Rectal smooth muscle tissue (tissue), 1 donor: ENCODE measurements around the gene KDM8.
"Not testable (repeated sequence)": the region's sequence is repeated elsewhere in the genome, so short reads cannot be mapped to it uniquely, and the experiment has no call there.

ENCODE experiments used
- H3K27ac ChIP-seq: one replicate; pipeline ENCODE4 v1.7.0; 2013; ENCODE audit warnings: low read depth, low read length, inconsistent platforms
- H3K27me3 ChIP-seq: one replicate; pipeline ENCODE4 v1.7.0; 2013; ENCODE audit warnings: low read length; ENCODE audit not compliant: control insufficient read depth, insufficient read depth
- H3K36me3 ChIP-seq: one replicate; pipeline ENCODE4 v1.7.0; 2013; ENCODE audit warnings: low read length; ENCODE audit not compliant: control insufficient read depth, insufficient read depth
- H3K4me1 ChIP-seq: one replicate; pipeline ENCODE4 v1.7.0; 2013; ENCODE audit warnings: low read length; ENCODE audit not compliant: control insufficient read depth, insufficient read depth
- H3K4me3 ChIP-seq: one replicate; pipeline ENCODE4 v1.7.0; 2013; ENCODE audit warnings: low read length
- H3K9ac ChIP-seq: one replicate; pipeline ENCODE4 v1.7.0; 2013; ENCODE audit warnings: low read length

The KDM8 gene

DNA sequence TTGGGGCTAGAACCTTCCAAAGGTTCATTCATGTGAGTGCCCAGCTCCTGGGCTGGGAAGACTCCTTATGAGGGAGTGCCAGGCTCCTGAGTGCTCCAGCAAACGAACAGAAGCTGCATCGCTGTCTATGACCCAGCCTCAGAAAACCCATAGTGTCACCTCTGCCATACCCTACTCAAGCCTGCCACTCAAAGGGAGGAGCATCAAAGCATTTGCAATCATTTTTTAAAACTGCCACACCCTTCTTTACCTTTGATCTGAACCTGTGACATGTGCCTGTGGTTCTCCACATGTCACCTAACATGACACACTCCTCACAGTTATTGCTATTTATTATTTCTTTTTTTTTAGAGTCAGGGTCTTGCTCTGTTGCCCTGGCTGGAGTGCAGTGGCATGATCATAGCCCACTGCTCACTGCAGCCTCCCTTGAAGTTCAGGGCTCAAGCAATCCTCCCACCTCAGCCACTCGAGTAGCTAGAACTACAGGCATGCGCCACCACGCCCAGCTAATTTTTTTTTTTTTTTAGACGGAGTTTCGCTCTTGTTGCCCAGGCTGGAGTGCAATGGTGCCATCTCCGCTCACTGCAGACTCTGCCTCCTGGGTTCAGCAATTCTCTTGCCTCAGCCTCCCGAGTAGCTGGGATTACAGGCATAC is 7.3 kb upstream of the KDM8 start:
- Histone ChIP-seq H3K27ac (no peak overlapping the region), H3K4me1 (no peaks in the 10 kb centered on the region), H3K4me3 (no peak overlapping the region), H3K9ac (no peak overlapping the region), H3K36me3 (no peaks in the 10 kb centered on the region), H3K27me3 (no peaks in the 10 kb centered on the region)

DNA sequence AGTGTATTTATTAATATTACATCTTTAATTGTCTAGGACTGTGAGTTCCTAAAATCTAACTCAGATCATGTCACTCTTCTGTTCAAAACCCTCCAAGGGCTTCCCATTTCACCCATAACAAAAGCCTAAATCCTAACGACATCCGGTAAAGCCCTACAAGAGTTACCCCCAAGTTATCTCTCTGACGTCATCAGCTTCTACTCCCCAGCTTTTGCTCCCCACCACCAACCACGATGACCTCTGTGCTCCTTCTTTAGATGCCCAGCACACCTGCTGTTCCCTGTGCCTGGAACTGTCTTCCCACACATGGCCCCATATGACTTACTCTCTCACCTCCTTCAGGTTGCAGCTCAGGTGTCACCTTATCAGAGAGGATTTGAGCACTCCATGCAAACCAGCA is 6.3 kb upstream of the KDM8 start:
- Histone ChIP-seq H3K36me3 (no peaks in the 10 kb centered on the region), H3K9ac (no peak overlapping the region), H3K4me3 (no peak overlapping the region)

DNA sequence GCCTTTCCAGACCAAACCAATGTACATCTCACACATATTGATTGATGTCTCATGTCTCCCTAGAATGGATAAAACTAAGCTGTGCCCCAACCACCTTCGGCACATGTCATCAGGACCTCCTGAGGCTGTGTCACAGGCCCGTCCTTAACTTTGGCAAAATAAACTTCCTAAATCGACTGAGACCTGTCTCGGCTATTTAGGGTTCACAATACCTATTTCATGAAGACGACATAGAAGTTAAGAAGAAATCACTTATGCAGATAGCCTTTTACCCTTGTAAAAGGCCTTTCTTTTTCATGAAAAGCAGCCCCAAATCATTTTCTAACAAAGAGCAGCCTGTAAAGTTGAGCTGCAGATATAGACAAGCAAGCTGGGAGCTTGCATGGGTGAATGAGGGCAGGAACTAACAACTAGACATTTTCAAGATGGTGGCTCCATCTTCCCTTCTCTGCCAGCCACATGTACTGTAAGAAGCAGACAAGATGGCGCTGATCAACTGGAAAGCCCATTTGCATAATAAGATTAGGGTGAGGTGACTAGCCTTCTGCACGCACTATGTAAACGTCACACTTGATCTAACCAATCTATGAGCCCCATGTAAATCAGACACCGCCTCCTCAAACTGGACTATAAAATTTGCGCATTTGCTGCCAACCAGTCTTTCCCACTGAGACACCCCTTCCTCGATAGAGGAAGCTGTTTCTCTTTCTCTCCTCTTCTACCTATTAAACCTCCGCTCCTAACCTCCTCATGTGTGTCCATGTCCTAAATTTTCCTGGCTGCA is 4.7 kb upstream of the KDM8 start:
- H3K4me1 ChIP-seq = no peaks in the 10 kb centered on the region
- no peaks in the 10 kb centered on the region for H3K27me3 ChIP-seq
- no peak overlapping the region for H3K9ac ChIP-seq
- no peak overlapping the region for H3K27ac ChIP-seq
- H3K4me3 ChIP-seq = no peak overlapping the region
- no peaks in the 10 kb centered on the region for H3K36me3 ChIP-seq

More for the DNA sequence above, 6.3 kb upstream of the KDM8 start:
- no peak overlapping the region for H3K27ac ChIP-seq
- no peaks in the 10 kb centered on the region for H3K27me3 ChIP-seq
- no peaks in the 10 kb centered on the region for H3K4me1 ChIP-seq

DNA sequence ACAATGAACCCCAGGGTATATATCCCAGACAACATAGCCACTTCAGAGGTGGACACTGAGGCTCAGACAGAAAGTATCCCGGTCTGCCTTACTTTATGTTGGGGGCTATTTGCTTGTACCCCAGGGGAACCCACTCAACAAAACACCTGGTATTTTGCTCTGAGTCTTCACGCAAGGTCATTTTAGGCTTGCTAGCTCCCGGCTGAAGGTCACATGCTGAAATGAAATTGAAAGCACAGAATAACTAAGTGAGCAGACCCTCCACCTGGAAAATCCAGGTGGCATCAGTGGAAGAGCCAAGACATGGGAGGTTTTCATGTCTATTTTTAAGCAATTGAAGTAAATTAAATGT is 4.1 kb upstream of the KDM8 start:
- H3K27ac ChIP-seq = no peak overlapping the region
- no peaks in the 10 kb centered on the region for H3K36me3 ChIP-seq
- H3K4me3 ChIP-seq = no peak overlapping the region
- H3K9ac ChIP-seq = no peak overlapping the region
- H3K4me1 ChIP-seq = peaks cover 1% of the 10 kb centered on the region
- H3K27me3 ChIP-seq = no peaks in the 10 kb centered on the region

DNA sequence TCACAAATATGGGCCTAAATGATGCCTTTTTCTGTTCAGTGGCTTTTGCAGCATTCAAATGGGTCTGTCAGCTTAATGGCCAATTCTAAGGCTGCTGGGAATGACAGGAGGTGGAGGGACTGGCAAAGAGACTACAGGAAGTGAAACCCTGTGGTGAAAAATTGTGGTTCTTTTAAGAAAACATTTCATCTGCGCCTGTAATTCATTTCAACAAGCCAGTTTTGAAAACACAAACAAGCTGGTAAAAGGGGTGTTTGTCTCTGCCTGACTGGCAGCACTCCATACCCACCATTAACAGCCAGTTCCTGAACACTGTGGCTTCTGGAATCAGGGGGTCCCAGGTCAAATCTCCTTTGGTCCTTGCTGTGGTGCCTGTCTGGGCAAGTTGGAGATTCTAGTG is 3.6 kb upstream of the KDM8 start:
- Histone ChIP-seq H3K9ac (no peak overlapping the region), H3K27ac (no peak overlapping the region)

DNA sequence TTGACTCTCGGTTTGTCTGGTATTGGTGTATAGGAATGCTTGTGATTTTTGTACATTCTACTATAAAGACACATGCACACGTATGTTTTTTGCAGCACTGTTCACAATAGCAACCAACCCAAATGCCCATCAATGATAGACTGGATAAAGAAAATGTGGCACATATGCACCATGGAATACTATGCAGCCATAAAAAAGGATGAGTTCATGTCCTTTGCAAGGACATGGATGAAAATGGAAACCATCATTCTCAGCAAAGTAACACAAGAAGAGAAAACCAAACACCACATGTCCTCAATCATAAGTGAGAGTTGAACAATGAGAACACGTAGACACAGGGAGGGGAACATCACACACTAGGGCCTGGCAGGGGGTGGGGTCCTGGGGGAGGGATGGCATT is 2.4 kb upstream of the KDM8 start:
- H3K27me3 ChIP-seq, H3K4me3 ChIP-seq, H3K9ac ChIP-seq, H3K4me1 ChIP-seq, H3K36me3 ChIP-seq, H3K27ac ChIP-seq: not testable (repeated sequence)

More for the DNA sequence above, 3.6 kb upstream of the KDM8 start:
- Histone ChIP-seq H3K4me3 (no peak overlapping the region), H3K36me3 (no peaks in the 10 kb centered on the region), H3K4me1 (peaks cover 6% of the 10 kb centered on the region), H3K27me3 (no peaks in the 10 kb centered on the region)

DNA sequence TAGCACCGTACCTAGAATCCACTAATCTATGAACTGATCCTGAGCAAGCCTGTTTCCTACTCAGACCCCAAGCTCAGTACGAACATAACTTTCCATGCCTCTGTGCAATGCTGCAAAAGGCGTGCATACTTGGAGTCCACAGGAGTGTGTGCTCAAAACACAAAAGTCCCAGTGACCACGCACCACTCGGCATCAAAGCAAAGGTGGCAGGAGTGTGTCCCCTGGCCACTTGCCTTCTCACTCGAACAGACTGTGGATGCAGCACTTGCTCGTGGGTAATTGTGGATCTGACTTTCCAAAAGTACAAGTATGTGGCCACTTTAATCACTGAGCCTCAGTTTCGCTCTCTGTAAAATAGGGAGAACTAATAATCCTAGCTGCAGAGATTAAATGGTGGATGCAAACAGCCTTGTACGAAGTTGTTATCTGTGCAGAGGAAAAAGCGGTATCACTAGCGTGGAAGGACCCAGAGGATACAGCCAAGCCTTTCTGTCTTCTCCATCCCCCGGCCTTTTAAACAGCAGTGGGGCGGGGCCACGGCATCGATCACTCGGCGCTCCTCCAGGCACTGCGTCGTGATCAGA is 311 bp upstream of the KDM8 start:
- no peaks in the 10 kb centered on the region for H3K27me3 ChIP-seq
- H3K27ac ChIP-seq = peak overlapping the region; percentile 98
- peaks cover 6% of the 10 kb centered on the region for H3K4me1 ChIP-seq
- H3K9ac ChIP-seq = peak overlapping the region; percentile 89
- peak overlapping the region; percentile 93 for H3K4me3 ChIP-seq
- H3K36me3 ChIP-seq = no peaks in the 10 kb centered on the region

DNA sequence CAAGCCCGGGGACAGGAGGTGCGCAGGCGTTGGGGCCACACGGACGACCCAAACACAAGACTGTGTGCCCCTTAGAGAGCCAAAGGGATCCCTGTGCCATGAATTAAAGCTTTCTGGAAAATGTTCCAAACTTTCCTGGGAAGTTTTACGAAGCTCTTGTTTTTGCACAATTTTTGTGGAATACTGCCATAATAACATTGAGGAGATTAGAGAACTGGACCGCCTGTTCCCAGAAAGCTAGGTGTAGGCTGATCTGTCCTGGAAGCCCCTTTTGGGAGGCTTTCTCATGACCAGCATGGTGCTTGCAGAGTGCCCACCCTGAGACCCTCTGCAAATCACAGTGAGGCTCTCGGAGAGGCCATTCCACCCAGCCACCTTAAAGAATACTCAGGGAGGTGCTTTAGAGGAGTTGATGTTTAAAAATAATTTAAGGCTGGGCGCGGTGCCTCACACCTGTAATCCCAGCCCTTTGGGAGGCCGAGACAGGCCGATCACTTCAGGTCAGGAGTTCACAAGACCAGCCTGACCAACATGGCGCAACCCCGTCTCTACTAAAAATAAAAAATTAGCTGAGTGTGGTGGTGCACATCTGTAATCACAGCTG is 1.1 kb downstream of the KDM8 start:
- peaks cover 6% of the 10 kb centered on the region for H3K4me1 ChIP-seq

DNA sequence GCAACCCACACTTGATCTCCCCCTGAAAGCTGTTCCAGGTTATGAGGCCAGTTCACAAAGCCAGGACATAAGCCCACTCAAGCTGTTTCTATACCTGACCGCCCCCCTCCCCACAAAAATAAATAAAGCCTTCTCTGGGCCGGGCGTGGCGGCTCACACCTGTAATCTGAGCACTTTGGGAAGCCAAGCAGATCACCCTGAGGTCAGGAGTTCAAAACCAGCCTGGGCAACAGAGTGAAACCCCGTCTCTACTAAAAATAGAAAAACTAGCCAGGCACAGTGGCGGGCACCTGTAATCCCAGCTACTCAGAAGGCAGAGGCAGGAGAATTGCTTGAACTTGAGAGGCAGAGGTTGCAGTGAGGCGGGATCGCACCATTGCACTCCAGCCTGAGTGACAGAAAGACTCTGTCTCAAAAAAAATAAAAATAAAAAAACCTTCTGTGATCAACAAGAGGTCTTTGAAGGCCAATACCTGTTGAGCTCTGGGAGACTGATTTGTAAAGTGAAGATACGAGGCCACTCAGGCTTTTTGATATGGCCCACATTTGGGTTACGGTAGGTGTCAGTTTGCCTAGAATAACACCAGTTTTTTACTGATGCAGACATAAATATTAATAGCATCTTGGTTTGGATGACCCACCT is 2.2 kb downstream of the KDM8 start:
- Histone ChIP-seq H3K27me3 (no peaks in the 10 kb centered on the region), H3K4me1 (peaks cover 6% of the 10 kb centered on the region), H3K9ac (no peak overlapping the region), H3K27ac (no peak overlapping the region), H3K4me3 (no peak overlapping the region), H3K36me3 (no peaks in the 10 kb centered on the region)

More for the DNA sequence above, 1.1 kb downstream of the KDM8 start:
- Histone ChIP-seq H3K27ac (peak overlapping the region; percentile 95), H3K36me3 (no peaks in the 10 kb centered on the region), H3K4me3 (peak overlapping the region; percentile 96), H3K9ac (peak overlapping the region; percentile 92), H3K27me3 (no peaks in the 10 kb centered on the region)

DNA sequence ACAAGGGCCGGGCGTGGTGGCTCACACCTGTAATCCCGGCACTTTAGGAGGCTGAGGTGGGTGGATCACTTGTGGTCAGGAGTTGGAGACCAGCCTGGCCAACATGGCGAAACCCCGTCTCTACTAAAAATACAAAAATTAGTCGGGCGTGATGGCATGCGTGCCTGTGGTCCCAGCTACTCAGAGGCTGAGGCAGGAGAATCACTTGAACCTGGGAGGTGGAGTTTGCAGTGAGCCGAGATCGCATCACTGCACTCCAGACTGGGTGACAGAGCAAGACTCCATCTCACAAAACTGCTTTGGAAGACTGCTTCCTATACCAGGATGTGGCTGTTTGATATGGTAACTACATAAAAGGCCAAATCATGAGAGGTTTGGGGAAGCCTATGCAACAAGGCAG is 3.8 kb downstream of the KDM8 start:
- H3K4me1 ChIP-seq, H3K9ac ChIP-seq, H3K27me3 ChIP-seq, H3K36me3 ChIP-seq, H3K27ac ChIP-seq, H3K4me3 ChIP-seq: not testable (repeated sequence)

DNA sequence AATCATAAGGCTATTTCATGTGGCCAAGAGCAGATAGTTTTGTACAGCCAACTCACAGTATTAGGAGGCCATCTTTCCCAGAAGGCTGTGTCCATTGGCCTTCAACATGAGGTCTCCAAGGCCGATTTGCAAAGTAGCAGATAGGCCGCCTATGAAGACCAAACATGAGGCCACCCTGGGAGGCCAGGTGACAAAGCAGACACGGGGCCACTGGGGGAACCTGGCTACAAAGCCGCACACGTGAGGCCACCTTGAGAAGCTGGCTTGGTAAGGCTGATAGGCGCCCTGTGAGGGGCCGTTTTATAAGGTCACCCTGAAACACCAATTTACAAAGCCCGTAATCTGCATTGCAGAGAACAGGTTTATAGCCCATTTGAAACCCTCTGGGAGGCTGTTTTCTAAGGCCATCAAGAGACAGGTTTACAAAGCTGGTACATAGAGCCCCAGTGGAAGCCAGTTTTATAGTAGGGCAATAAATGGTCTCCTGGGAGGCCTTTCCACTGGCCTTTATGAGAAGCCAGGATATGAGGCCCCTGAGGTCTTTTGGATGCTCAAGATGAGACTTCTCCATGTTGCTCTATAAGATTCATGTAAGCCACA is 4.9 kb downstream of the KDM8 start:
- Histone ChIP-seq H3K27me3 (no peaks in the 10 kb centered on the region), H3K4me3 (no peak overlapping the region), H3K4me1 (peaks cover 6% of the 10 kb centered on the region), H3K27ac (no peak overlapping the region), H3K9ac (no peak overlapping the region), H3K36me3 (no peaks in the 10 kb centered on the region)

DNA sequence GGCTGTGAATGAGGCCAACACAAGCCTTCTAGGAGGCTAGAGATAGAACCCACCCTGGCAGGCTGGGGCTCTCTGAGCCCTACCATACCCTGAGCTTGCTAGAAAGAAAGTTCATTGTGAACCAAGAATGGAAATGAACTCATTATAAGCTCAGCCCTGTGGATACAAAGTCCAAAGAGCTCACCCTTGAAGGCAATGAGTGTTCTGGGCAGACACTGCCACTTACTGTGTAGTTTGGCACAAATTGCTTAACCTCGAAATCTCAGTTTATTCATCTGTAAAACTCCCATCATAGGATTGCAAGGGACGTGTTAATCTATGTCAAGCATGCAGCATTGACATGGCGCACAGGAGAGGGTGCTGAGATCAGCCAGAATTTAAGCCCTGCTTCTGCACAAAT is 5.5 kb downstream of the KDM8 start:
- Histone ChIP-seq H3K27me3 (no peaks in the 10 kb centered on the region), H3K4me3 (no peak overlapping the region), H3K27ac (no peak overlapping the region), H3K4me1 (peaks cover 6% of the 10 kb centered on the region), H3K9ac (no peak overlapping the region), H3K36me3 (no peaks in the 10 kb centered on the region)
